GM21360 (cell line): ENCODE results near the gene PGAP2.
"Not testable (repeated sequence)": the region's sequence is repeated elsewhere in the genome, so short reads cannot be mapped to it uniquely, and the experiment has no call there.

ENCODE experiments used
- ATAC-seq: cut with Tn5 transposase; IDR thresholded peaks from one replicate; pipeline ENCODE4 v1.9.1; 2021; ENCODE audit warnings: mild to moderate bottlenecking, moderate library complexity; ENCODE audit not compliant: unreplicated experiment

Gene PGAP2

DNA sequence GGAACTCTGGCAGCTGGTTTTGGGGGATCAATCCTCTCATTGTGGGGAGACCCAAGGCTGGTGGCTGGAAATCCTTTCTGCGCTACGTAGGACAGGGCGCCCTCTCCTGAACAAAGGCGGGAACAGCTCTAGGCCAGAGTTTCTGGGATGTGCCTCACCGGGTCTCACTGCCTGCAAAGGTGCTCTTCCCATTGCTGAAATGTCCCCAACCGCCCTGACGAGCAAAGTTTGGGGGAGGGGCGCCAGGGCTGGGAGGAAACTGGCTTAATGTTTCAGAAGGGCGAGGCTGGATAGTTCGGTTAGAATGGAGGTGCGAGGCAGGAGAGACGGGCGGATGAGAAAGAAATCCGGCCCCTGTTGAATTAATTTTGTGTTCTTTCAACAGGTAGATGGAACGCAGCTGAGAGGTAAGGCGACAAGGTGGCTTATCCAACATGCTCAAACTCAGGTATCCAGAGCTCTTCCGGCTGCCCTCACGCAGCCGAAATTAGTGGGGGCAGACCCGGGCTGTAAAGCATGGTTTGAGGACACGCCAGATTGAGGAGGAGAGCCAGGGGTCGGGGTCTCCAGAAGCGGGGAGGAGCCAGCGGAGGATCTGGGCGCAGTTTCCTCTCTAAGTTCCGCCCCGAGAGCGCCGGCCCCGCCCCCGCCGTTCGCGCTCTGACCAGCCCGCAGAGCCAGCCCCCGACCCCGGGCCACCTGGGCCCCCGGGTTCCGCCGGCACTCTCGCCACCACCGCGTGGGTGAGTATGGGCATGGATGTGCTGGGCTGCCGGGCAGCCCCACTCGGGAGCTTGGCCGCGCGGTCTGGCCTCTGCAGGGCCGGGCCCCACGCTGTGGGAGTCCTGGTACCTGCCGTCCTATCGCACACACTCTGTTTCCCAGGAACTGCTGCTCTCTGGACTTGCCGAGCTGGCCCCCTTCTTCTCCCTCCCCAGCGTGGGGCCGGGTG, at the start of gene PGAP2:
Gene PGAP2, plus strand, starts transcription at position 652 of the 952 bp plus-strand sequence. CDS start 2,700 bp downstream, outside the sequence.
- peak; percentile 49 for ATAC-seq

DNA sequence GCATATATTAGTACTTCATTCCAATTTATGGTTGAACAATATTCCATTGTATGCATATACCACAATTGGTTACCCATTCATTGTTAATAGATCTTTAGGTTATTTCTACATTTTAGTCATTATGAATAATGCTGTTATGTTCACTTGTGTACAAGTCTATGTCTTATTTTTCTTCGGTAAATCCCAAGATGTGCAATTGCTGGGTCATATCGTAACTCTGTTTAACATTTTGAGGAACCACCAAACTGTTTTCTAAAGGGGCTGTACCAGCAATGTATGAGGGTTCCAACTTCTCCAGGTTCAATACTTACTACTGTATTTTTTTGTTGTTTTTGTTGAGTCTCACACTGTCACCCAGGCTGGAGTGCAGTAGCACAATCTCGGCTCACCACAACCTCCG, 44.1 kb upstream of the PGAP2 start:
- no peak for ATAC-seq

DNA sequence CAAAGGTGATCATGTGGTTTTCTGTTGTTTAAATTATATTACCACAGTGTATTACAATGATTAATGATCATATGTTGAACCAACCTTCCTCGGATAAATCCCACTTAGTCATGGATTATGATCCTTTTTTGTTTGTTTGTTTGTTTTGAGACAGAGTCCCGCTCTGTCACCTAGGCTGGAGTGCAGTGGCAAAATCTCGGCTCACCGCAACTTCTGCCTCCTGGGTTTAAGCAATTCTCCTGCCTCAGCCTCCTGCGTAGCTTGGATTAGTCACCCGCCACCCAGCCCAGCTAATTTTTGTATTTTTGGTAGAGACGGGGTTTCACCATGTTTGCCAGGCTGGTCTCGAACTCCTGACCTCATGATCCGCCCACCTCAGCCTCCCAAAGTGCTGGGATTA, 41.5 kb upstream of the PGAP2 start:
- not testable (repeated sequence) for ATAC-seq

DNA sequence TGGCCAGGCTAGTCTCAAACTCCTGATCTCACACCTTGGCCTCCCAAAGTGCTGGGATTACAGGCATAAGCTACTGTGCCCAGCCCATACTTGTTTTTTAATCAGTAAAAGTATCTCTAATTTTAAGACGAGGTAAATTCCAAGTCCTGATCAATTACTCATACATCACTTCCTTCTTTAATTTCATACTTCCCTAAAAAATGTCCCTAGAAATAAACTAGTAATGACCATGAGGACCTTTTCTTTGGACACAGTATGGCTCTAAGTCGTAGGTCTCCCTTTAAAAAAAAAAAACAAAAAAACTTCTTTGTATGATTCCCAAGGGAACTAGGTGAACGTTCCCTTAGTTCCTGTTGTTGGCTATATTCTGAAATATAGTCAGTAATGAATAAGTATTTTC, 40.8 kb upstream of the PGAP2 start:
- no peak for ATAC-seq

DNA sequence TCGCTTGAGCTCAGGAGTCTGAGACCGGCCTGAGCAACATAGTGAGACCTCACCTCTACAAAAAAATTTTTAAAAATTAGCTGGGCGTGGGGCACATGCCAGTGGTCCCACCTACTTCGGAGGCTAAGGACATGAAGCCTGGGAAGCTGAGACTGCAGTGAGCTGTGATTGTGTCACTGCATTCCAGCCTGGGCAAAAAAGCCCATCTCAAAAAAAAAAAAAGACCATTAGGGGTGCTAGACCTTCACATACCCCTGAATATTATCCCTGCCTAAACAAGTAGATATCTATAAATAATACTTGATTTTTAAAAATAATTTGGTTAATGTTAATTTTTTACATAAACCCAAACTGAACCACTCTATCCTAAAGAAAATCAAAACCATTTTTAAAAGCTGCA, 35.2 kb upstream of the PGAP2 start:
- no peak for ATAC-seq

DNA sequence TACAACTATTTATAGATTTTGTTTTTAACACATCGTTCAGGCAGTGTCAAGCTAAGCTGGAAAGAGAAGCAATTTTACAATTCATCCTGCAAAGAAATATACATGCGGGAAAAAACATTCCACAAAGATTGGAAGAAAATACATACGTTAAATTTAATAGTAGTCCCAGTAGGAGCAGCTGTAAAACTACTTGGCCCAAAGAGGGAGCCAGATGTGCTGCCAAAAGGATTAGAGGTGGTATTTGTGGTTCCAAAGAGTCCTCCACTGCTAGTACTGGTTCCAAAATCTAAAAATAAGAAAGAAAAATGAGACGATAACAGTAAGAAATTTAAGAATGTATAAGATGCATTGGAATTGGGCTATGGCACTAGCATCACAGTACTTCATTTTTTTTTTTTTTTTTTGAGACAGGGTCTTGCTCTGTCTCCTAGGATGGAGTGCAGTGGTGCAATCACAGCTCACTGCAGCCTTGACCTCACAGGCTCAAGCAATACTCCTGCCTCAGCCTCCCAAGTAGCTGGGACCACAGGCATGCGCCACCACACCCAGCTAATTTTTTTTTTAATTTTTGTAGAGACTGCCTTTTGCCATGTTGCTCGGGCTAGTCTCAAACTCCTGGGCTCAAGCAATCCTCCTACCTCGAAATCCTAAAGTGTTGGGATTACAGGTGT, 32.5 kb upstream of the PGAP2 start:
- ATAC-seq: no peak

DNA sequence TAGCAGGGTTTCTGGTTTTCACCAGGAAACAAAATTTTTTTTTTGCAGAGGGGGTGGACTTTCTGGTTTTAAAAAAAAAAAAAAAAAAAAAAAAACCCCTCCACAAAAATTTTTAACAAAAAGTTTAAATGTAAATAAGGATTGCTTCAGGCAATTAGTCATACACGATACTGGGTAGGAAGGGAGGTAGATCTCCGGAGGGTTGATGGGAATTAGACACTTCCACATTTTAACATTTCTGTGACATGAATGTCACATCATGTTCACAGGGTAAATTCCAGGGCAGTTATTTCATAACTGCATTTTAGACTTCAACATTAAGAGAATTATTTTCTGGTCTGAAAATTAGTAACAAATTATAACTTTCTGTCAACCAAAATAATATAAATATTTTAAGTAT, 26.9 kb upstream of the PGAP2 start:
- no peak for ATAC-seq

DNA sequence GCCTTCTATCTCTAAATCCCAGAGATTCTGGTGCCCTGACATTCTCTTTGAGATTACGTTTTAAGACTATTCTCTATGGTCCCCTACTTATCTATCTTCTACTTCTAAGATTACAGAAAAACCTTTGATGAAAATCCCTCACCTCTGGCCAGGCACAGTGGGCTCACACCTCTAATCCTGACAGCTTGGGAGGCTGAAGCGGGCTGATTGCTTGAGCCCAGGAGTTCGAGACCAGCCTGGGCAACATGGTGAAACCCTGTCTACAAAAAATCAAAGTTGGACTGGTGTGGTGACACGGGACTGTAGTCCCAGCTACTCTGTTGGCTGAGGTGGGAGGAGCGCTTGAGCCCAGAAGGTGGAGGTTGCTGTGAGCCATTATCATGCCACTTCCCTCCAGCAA, 25.4 kb upstream of the PGAP2 start:
- no peak for ATAC-seq

DNA sequence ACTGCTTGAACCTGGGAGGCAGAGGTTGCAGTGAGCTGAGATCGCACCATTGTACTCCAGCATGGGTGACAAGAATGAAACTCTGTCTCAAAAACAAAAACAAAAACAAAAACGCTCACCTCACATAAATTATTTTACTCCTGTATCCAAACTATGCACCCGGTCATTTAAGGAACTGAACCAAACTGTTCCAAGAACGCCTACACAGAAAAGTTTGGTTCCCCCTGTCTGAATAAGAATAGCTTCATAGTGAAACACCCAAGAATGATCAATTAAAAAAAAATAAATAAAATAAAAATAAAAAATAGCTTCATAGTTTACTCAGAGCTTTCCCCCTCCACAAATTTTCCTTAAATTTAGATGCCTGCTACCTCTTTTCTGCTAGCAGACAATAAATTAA, 24.7 kb upstream of the PGAP2 start:
- ATAC-seq: no peak

DNA sequence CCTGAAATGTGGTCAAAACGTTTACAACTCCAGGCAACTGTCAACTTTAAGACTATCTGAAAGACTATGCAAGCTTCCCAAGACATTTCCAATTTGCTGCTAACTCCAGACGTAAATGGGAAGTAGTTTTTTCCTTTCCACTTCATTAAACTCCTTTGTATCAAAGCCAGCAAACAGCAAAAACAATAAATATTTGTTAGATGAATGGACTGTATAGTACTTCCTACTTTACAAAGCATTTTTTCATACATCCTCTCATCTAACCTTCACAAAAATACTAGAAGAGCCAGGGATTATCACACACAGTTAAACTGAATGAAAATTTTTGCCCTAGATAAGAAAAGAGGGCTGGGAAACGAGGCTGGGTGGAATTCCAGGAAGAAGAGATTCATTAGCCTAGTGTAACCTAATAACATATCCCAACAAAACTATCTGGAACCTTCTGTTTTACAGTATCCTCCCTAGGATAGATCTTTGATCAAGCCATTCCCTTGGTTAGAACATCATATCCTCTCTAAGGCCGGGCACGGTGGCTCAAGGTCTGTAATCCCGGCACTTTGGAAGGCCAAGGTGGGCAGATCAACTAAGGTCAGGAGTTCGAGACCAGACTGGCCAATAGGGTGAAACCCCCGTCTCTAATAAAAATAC, 21.5 kb upstream of the PGAP2 start:
- ATAC-seq: no peak

DNA sequence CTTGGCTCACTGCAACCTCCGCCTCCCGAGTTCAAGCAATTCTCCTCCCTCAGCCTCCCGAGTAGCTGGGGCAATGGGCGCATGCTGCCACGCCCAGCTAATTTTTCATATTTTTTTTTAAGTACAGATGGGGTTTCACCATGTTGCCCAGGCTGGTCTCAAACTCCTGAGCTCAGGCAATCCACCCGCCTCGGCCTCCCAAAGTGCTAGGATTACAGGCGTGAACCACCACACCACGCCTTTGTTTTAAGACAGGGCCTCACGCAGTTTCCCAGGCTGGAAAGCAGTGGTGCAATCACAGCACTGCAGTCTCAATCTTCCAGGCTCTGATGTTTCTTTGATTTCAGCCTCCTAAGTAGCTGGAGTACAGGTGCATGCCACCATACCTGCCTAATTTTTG, 14.0 kb upstream of the PGAP2 start:
- not testable (repeated sequence) for ATAC-seq

DNA sequence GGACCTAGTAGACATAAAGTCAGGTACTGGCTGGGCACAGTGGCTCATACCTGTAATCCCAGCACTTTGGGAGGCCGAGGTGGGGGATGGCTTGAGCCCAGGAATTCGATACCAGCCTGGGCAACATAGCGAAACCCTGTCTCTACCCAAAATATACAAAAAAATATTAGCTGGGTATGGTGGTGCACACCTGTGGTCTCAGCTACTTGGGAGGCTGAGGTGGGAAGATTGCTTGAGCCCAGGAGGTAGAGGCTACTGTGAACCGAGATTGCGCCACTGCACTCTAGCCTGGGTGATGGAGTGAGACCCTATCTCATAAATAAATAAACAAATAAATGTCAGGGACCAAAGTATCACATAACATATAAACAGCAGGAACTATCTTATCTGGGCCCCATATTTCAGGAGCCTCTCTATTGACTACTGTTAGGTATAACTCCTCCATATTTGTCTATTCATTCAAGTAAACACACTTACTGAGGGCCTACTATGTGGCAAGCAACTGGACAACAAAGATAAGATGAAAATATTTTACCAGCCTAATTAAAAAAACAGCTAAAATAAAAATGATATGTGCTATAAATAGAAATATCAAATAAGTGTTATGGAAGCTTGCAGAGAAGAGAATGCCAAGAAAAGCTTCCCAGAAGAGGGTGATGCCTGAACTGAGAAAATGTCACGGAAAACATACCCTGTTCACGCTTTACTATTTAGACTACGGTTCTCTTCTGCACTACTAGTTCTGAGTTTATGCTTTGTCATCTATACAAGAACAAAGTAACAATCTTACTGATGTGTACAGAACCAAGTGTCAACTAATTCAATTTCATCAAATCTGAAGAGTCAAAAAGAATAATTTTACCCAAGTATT, 13.0 kb upstream of the PGAP2 start:
- no peak for ATAC-seq

DNA sequence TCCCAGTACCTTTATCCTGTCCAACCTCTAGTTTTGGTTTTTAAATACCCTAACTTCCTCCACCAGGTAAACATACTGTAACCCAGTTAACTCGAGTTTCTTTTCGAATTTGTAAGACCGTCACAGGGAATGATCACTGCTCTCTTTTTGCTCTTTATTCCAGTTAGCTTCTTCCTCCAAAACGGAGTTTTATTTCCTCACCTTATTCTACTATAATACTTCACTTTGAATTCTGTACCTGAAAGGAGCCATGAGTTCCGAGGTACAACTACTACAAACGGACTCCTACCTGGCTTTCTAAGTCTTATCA, 12.4 kb upstream of the PGAP2 start:
- no peak for ATAC-seq

DNA sequence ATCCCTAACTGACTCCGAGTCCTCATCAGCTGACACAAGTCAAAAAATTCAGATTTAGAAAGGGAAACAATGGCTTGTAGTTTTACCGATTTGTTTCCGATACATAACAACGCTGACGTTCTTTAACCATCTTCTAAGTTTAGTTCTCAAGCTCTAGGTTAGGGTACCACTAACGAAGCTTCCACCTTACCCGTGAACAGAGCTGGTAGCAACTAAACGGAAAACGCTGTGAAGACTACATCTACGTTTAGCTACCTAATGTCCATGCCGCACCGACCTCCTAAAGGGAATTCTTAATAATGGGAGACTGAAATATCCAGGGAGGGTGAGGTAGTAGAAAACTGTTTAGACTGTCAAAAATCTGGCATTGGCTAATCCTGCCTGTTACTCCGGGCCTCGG, 12.0 kb upstream of the PGAP2 start:
- no peak for ATAC-seq

DNA sequence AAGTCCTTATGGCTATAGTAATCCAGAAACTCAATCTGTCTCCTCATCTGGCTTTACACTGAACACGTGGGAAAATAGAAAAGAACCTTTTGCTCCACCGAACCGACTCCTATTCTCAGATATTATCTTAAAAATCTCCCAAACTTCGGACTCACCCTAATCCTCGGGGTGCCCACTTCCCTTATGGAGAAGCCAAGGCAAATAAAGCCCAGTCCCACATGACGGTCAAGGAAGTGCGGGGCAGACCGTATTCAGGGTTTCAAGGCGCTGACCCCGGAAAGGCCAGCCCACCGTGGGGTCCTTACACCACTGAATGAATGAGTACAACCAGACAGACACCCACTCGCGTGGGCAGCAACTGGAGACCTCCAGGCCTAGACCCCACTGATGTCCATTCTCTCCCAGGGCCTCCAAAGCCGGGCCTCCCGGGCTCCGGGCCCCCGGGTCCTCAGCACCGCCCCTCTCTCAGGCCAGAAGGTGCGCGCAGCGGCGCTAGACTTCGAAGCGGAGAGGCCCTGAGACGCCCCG, 11.5 kb upstream of the PGAP2 start:
- ATAC-seq: peak; percentile 18

DNA sequence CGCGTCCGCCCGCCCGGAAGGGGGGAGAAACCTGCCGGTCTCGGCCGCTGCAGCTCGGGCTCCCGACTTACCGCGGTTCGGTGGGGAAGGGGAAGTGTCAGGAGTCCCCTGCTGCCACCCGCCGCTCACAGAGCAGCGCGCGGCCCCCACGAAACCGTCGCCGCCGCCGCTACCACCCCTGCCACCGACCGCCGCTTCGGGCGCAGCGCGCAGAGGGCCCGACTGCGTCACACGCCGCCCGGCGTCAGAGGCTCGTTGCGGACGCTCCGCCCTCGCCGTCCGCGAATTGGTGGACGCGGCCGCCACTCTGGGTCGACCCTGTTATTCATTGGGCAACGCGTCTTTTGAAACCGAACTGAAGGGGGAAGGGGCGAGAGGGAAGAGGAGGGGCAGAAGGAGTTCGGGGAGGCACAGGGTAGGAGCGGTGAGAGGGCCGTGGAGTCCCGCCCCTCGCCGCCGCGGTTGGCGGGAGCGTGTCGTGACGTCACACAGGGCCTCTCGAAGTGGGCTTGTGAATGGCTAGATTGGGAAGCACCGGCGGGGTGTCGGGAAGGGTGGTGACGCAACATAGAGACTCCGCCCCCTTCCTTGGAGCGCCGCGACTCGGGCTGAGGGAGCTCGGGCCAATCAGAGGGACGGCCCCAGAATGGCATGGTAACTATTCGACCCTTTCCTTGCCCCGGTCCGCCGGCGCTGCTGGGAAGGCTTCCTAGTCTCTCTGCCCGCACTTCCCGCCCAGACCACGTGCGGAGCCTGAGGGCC, 10.8 kb upstream of the PGAP2 start, which contains the start of gene NUP98:
Gene NUP98, minus strand, starts transcription at position 226 of the 762 bp plus-strand sequence. CDS start 15,437 bp downstream, outside the sequence.
- ATAC-seq: peak; percentile 96

DNA sequence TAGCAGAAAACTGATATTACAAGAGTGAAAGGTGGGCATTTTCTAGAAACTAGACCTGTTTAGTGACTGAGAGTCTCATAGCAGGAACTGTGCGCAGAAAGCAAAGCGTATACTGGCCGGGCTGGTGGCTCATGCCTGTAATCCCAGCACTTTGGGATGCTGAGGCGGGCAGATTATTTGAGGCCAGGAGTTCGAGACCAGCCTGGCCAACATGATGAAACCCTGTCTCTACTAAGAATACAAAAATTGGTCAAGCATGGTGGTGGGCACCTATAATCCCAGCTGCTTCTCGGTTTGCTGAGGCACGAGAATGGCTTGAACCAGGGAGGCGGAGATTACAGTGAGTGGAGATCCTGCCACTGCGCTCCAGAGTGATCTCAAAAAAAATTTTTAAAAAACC, 9.2 kb upstream of the PGAP2 start:
- ATAC-seq: no peak

DNA sequence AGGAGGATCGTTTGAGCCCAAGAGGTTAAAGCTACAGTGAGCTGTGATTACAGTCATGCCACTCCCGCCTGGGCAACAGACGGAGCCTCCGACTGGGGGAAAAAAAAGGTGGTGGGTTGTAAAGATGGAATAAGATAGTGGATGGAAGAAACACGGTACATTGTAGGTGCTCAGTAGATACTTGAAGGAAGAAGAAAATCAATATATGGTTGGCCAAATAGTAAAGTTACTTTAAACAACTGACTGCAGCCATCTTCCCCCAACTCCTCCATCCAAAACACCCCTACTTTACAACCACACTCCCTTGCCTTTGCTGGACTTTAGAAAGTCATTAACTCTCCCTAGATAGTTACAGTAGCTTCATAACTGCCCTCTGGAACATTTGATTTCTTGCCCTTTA, 8.5 kb upstream of the PGAP2 start:
- ATAC-seq: no peak

DNA sequence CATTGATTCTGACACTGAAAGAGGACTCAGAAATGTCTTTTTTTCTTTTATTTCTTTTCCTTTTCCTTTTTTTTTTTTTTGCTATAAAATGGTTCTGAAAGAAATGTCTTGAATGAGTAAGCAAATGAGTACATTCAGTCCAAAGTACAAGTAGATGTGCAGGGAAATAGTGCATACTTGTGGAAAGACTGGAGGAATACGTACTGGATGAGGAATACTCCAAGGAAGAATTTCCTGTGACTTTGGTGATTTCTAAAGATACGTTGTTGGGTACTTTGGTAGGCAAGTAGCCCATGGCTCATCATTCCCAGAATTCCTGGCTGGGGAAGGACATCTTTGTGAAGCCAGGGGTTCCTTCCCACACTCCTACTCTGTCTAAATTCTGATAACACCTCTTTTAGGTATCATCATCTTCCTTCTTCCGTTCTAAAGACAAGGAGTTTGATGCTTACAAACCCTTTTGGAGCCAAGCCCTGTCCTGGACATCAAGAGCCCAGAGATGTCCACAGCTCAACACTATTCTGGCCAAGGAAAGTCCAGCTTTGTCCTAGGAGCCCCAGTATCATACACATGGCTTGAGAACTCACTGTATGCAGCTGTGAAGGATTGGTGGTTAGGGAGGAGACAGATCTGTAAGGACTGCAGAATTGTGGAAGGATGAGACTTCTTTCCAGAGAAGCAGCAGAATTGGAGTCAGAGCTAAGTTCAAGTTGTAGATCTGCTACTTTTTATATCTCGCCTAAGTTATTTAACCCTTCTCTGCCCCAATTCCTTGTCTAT, 6.2 kb upstream of the PGAP2 start:
- ATAC-seq: no peak
